Endometrial microvascular endothelial cells (primary cell): Measurements from ENCODE around the gene PITRM1. TPM values are rescaled to one million over a fixed set of nuclear protein-coding genes. Genes with fewer than 3 reads are reported as not detected.

Experiments used
- in situ Hi-C: cut with HindIII; loops from 2 replicates; pipeline ENCODE4 v1.10.0; 2017; ENCODE audit warnings: low sequenced_read_pairs, low pct_unique_long_range_greater_than_20kb; ENCODE audit errors: inconsistent ontology term
- total RNA-seq: library from RNA; depleted of rRNA; stranded (reverse); fragments of >200 nt; gene quantifications from one replicate; pipeline ENCODE4 v1.2.3, GENCODE V29; 2015; ENCODE audit errors: inconsistent ontology term

The PITRM1 gene
- total RNA-seq, 1 donor from 2014 or later, result 173 TPM

GRCh38 chr10:3143791-3144434 lies 28.7 kb downstream of the PITRM1 start:
- in situ Hi-C loops, result no loop called here

- in situ Hi-C loops, result no loop called here
These were observed 29.2 kb downstream of the PITRM1 start for GRCh38 chr10:3143366-3143765.

GRCh38 chr10:3142146-3142875 lies 30.3 kb downstream of the PITRM1 start:
- in situ Hi-C loops, result no loop called here

- in situ Hi-C loops, result no loop called here
These were observed 31.1 kb downstream of the PITRM1 start for GRCh38 chr10:3141351-3142005.

- in situ Hi-C loops, result no loop called here
These were observed 32.3 kb downstream of the PITRM1 start for GRCh38 chr10:3140280-3140679.

GRCh38 chr10:3139216-3139910 lies 33.2 kb downstream of the PITRM1 start:
- in situ Hi-C loops, result no loop called here

- in situ Hi-C loops, result no loop called here
These were observed 34.4 kb downstream of the PITRM1 start for GRCh38 chr10:3137958-3138726.

GRCh38 chr10:3136763-3137611 lies 35.6 kb downstream of the PITRM1 start:
- in situ Hi-C loops, result no loop called here

- in situ Hi-C loops, result no loop called here
These were observed 36.2 kb downstream of the PITRM1 start for GRCh38 chr10:3136336-3136735.

GRCh38 chr10:3135006-3135405 lies 37.6 kb downstream of the PITRM1 start:
- in situ Hi-C loops, result no loop called here

- in situ Hi-C loops, result no loop called here
These were observed 38.6 kb downstream of the PITRM1 start for GRCh38 chr10:3133948-3134347.

GRCh38 chr10:3132036-3133025 lies 40.3 kb downstream of the PITRM1 start:
- in situ Hi-C loops, result no loop called here

- in situ Hi-C loops, result no loop called here
These were observed 41.5 kb downstream of the PITRM1 start for GRCh38 chr10:3131098-3131497.

GRCh38 chr10:3129581-3130340 lies 42.8 kb downstream of the PITRM1 start:
- in situ Hi-C loops, result no loop called here

- in situ Hi-C loops, result no loop called here
These were observed 44.0 kb downstream of the PITRM1 start for GRCh38 chr10:3128379-3129130.

- in situ Hi-C loops, result no loop called here
These were observed 44.7 kb downstream of the PITRM1 start for GRCh38 chr10:3127921-3128320.
